ENCODE measurements around the gene ASXL1.
A peak's percentile ranks its signal among the peaks of the same experiment; 100 is the strongest.
"Not testable (repeated sequence)": the region's sequence is repeated elsewhere in the genome, so short reads cannot be mapped to it uniquely, and the experiment has no call there.

The ASXL1 gene

GRCh38 chr20:32357869-32358631 lies at the start of gene ASXL1:
Gene ASXL1, plus strand, starts transcription at chr20:32358331. Its CDS starts 445 bp downstream, at chr20:32358776.
- peak; percentile 94 to 95 for DNase-seq

GRCh38 chr20:32312718-32313424 lies 45.3 kb upstream of the ASXL1 start:
- DNase-seq: no peak

GRCh38 chr20:32314768-32315167 lies 43.4 kb upstream of the ASXL1 start:
- DNase-seq: no peak

DNA sequence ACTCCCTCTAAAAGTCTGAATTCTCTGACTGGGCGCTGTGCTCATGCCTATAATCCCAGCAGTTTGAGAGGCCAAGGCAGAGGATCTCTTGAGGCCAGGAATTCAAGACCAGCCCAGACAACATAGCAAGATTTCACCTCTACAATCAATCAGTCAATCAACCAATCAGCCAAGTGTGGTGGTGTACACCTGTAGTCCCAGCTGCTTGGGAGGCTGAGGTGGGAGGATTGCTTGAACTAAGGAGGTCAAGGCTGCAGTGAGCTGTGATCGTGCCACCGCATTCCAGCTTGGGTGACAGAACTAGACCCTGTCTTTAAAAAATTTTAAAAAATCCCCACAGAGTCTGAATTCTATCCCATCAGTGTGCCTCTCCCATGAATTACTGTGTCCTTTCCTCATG lies 42.7 kb upstream of the ASXL1 start:
- no peak for DNase-seq

DNA sequence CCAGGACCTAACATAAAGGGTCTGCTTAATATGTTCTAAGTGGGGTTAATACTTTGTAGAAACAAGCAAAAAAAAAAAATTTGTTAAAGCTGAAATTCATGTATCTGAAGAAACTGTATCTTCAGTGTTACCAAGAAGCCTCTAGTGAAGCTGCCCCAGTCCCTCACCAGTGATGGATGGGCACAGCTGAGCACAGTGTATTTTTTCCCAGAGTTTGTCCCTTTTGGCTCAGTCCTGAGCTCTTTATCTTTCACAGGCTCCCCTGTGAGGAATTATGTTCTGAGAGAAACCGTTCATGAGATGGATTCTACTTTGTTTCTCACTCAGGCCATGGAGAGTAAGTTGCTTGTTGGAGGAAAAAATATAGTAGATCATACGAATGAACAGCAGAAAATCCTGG lies 42.2 kb upstream of the ASXL1 start:
- DNase-seq: no peak

DNA sequence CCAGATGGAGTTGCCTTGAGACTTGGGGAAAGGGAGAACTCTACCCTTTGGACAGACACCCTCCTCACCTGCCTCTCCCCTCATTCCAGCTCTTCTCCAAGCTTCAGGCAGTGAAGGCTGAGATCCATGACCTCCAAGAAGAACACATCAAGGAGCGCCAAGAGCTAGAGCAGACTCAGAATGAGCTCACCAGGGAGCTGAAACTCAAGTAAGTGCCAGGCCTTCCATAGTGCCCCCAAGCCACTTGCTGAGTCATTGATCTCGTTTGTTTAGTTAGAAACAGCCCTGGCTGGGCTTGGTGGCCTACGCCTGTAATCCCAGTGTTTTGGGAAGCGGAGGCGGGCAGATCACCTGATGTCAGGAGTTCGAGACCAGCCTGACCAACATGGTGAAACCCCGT lies 41.5 kb upstream of the ASXL1 start:
- DNase-seq: no peak

DNA sequence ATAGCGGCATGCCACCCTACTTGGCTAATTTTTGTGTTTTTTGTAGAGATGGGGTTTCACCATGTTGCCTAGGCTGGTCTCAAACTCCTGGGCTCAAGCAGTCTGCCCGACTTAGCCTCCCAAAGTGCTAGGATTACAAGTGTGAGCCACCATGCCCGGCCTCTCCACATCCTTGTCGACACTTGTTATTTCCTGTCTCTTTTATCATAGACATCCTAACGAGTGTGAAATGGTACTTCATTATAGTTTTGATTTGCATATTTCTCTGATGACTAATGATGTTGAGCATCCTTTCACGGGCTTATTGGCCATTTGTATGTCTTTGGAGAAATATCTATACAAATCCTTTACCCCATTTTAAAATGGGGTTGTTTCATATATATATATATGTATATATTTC lies 39.0 kb upstream of the ASXL1 start:
- no peak for DNase-seq

DNA sequence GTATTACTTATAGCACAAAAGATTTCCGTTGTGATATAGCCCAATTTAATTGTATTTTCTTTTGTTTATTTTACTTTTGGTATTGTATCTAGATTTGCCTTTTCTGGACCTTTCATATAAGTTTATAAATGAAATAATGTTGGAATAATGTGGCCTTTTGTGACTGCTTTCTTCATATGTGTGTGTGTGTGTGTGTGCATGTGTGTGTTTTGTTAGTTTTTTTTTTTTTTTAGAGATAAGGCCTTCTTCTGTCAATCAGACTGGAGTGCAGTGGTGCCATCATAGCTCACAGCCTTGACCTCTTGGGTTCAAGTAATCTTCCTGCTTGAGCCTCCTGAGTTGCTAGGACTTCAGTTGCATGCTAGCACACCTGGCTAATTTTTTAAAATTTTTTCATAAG lies 37.8 kb upstream of the ASXL1 start:
- DNase-seq: no peak

DNA sequence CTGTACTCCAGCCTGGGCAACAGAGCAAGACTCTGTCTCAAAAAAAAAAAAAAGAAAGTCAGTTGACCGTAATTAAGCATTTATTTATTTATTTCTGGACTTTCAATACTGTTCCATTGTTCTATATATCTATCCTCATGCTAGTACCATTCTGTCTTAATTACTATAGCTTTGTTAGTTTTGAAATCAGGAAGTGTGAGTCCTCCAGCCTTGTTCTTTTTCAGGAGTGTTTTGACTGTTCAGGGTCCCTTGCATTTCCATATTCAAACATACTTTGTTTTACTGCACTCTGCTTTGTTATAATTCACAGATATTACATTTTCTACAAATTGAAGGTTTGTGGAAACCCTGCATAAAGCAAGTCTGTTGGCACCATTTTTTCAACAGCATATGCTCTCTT lies 36.7 kb upstream of the ASXL1 start:
- DNase-seq: no peak

GRCh38 chr20:32322260-32322659 lies 35.9 kb upstream of the ASXL1 start:
- not testable (repeated sequence) for DNase-seq

- DNase-seq: not testable (repeated sequence)
Measured at GRCh38 chr20:32323761-32324160, 34.4 kb upstream of the ASXL1 start.

- no peak for DNase-seq
Measured at GRCh38 chr20:32325706-32326503, 32.2 kb upstream of the ASXL1 start.

- no peak for DNase-seq
Measured at GRCh38 chr20:32326504-32326845, 31.7 kb upstream of the ASXL1 start.

DNA sequence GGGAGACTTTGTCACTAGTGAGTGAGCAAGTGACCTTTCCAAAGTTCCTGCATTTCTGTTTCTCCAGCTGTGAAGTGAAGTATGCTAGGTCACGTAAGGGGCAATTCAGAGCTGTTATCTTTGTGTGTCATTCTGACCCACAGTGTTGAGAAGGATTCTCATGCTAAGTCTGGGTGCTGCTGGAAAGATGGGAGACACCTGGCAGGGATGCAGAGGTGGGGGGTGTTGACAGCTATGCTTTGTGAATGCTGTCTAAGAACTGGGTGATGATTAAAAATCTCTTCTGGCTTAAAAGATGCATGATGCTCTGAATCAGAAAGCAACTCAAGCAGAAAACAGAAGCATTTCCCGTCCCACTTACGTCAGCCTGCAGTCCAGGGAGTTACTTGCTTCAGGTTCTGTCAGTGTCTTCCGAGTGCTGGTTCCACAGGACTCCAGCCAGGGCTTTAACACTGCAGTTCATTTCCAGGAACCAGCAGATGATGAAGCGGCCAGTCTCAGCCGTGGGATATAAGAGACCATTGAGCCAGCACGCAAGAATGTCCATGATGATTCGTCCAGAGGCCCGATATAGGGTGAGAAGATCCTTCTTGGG lies 30.9 kb upstream of the ASXL1 start:
- no peak for DNase-seq

- no peak for DNase-seq
Measured at GRCh38 chr20:32329817-32330554, 28.1 kb upstream of the ASXL1 start.

- no peak for DNase-seq
Measured at GRCh38 chr20:32330555-32330897, 27.6 kb upstream of the ASXL1 start.

DNA sequence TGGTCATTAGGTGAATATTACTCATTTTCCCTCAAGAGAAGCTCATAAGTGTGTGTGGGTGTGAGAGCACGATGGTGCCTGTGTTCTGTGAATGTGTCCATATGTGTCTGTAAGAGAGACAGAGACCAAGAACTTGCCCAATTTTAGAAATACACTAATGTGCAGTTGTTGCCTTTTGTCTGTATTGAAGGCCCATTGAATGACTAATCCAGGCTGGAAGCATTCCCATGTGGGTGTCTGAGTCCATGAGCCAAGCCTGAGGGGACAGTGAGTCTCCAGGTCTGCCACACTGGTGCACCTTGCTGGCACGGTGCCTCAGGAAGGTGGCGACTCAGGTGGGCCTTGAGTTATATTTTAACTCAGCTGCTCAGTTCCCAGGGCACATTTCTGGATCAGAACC lies 25.5 kb upstream of the ASXL1 start:
- DNase-seq: no peak

DNA sequence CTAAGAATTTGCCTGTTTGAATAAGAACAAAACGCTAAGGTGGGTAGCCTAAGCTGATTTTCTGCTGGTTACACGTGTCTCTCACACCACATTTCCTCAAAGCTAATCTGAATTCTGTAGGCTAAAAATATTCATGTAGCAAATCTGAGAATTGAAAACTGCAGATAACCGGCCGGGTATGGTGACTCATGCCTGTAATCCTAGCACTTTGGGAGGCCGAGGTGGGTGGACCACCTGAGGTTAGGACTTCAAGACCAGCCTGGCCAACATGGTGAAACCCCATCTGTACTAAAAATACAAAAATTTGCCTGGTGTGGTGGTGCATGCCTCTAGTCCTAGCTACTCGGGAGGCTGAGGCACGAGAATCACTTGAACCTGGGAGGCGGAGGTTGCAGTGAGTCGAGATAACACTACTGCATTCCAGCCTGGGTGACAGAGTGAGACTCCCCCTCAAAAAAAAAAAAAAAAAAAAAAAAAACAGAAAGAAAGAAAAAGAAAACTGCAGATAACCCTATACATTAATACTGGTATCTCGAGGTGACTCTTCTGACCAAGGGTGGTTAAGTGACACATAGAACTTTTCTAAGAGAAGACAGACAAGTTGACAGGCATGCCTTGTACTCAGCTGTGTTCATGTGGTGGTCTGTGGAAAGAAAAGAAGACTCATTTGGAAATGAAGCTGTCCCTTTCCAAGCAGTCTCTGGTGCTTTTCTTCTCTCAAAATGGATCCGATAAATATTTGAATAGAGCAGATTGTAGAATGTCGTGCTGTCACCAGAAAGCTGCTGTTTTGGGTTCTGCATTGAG lies 24.7 kb upstream of the ASXL1 start:
- no peak for DNase-seq

GRCh38 chr20:32333988-32334885 lies 23.9 kb upstream of the ASXL1 start:
- DNase-seq: peak; percentile 50 to 56

DNA sequence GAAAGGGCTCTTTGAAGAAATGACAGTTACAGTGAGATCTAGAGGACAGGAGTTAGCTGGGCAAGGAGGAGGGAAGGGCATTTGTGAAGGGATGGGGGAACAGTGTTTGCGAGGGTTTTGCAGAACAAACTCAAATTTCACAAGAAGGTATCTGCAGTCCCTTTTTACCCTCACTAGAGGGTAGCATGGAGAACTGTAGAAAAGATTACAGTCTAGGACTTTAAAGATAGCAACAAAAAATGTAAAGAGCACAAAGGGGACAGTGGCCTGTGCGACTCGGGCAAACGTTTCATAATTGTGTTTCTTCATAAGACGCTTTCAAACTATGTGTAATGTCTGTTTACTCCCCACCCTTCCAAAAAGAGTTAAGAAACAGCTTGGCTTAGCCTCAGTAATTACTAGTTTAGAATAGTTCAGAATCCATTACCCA lies 21.2 kb upstream of the ASXL1 start:
- DNase-seq: no peak

Data from activated CD4-positive, alpha-beta T cell treated with anti-CD3 and anti-CD28 coated beads for 4 hours (primary cell).